Tibial nerve (tissue), 4 donors: ENCODE data around the gene LEMD2. TPM values are rescaled to one million over a fixed set of nuclear protein-coding genes. Genes with fewer than 3 reads are reported as not detected.

Source experiments
- DNase-seq, 2 donors: peaks; one replicate each; pipeline ENCODE4 v3.0.0-alpha.2; 2019; ENCODE audit warnings: low spot score in 2 of 2
- H3K27ac ChIP-seq, 4 donors: fragments of 200-600 bp; sonication (generic) in 3 of 4; one replicate each; pipeline ENCODE4 v1.5.1; 2017 to 2019; ENCODE audit warnings: mild to moderate bottlenecking in 1 of 4
- H3K27me3 ChIP-seq, 2 donors: fragments of 200-600 bp; sonication (generic) in 1 of 2; one replicate each; pipeline versions ENCODE4 v1.5.1 to v1.6.0; 2017 to 2019
- H3K36me3 ChIP-seq, 3 donors: fragments of 200-600 bp; sonication (generic); one replicate each; pipeline ENCODE4 v1.5.1; 2018 to 2019
- H3K4me1 ChIP-seq, 4 donors: fragments of 200-600 bp; sonication (generic) in 3 of 4; one replicate each; pipeline ENCODE4 v1.5.1; 2017 to 2019
- H3K4me3 ChIP-seq, 4 donors: fragments of 200-600 bp; sonication (generic) in 3 of 4; one replicate each; pipeline ENCODE4 v1.5.1; 2017 to 2019; ENCODE audit warnings: mild to moderate bottlenecking in 1 of 4, moderate library complexity in 1 of 4
- H3K9me3 ChIP-seq, 4 donors: fragments of 200-600 bp; sonication (generic) in 3 of 4; one replicate each; pipeline ENCODE4 v1.5.1; 2017 to 2019
- EP300 ChIP-seq, 2 donors: sonication (generic); formaldehyde crosslinking; IDR thresholded peaks; one replicate each; pipeline ENCODE4 v1.6.1; 2017; ENCODE audit warnings: antibody characterized with exemption in 2 of 2, mild to moderate bottlenecking in 1 of 2
- POLR2A ChIP-seq, 2 donors: fragments of 450-650 bp; IDR thresholded peaks; one replicate each; pipeline ENCODE4 v1.6.1; 2017; ENCODE audit warnings: antibody characterized with exemption in 2 of 2, mild to moderate bottlenecking in 2 of 2, moderate library complexity in 2 of 2
- WGBS, 2 donors: methylation state at CpG; one replicate each; pipeline ENCODE4 v1.1.5; 2018; 5-methylcytosine and 5-hydroxymethylcytosine counted together
- total RNA-seq, 4 donors: library from RNA; depleted of rRNA; stranded (reverse); fragments of >200 nt; gene quantifications; one replicate each; pipeline ENCODE4 v1.1.0, GENCODE V29; 2016
- TF ChIP-seq, protein P1 (sequence below), 5 experiments: fragments of 200-600 bp in 3 of 5; fragments of 450-650 bp in 2 of 5; sonication (generic) in 3 of 5; IDR thresholded peaks; one replicate each; pipeline ENCODE4 v1.5.1; 2016 to 2019; ENCODE audit warnings: antibody characterized with exemption in 5 of 5, mild to moderate bottlenecking in 3 of 5, moderate library complexity in 2 of 5

LEMD2 gene
- total RNA-seq, 4 donors from 2014 or later: 55.7 to 97.8 (median 70.1) TPM

DNA sequence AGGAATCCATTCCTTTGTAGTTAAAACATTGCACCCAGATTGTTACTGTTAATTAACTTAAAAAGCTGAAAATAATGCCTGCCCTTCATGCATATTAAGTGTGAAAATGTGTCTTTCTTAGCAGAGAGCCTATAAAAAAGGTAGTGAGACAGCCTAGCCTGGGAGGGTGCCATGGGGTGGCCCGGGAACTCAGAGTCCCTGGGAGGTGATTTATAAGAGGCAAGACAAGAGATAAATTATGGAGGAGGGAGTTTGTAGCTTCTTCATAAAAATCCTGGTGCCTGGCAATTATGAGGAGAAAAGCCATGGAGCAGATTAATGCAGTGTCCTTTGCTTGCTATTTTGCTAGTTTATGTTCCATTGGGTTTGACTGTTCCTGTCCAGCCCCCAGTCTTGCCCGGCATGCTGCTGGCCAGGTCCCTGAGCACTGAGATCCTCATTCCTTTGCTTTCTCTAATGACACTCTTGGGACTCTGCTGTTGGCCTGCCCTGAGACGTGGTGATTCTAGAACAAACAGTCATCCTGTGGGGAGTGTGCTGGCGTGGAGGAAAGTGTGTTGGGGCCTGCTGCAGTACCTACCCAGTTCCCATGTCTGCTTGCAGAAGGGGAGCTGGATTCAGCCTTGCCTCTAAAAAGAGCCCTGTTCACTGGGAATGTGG is 10.7 kb upstream of the LEMD2 start:
- Histone ChIP-seq H3K27me3 (peaks cover 0 to 68% of the 10 kb centered on the region in 2 donors), H3K27ac (no peak overlapping the region), H3K9me3 (no peaks in the 10 kb centered on the region), H3K4me1 (no peaks in the 10 kb centered on the region), H3K36me3 (no peaks in the 10 kb centered on the region), H3K4me3 (no peak overlapping the region)
- TF ChIP-seq, protein P1, sequence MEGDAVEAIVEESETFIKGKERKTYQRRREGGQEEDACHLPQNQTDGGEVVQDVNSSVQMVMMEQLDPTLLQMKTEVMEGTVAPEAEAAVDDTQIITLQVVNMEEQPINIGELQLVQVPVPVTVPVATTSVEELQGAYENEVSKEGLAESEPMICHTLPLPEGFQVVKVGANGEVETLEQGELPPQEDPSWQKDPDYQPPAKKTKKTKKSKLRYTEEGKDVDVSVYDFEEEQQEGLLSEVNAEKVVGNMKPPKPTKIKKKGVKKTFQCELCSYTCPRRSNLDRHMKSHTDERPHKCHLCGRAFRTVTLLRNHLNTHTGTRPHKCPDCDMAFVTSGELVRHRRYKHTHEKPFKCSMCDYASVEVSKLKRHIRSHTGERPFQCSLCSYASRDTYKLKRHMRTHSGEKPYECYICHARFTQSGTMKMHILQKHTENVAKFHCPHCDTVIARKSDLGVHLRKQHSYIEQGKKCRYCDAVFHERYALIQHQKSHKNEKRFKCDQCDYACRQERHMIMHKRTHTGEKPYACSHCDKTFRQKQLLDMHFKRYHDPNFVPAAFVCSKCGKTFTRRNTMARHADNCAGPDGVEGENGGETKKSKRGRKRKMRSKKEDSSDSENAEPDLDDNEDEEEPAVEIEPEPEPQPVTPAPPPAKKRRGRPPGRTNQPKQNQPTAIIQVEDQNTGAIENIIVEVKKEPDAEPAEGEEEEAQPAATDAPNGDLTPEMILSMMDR (IDR thresholded peaks at IDR 0.05): no peak
- TF ChIP-seq POLR2A (IDR thresholded peaks at IDR 0.05) (no peak), EP300 (IDR thresholded peaks at IDR 0.05) (no peak)
- DNase-seq: no peak
- 29 to 34% methylated on average over 4 of the region's 4 CpGs for WGBS, 2 donors

DNA sequence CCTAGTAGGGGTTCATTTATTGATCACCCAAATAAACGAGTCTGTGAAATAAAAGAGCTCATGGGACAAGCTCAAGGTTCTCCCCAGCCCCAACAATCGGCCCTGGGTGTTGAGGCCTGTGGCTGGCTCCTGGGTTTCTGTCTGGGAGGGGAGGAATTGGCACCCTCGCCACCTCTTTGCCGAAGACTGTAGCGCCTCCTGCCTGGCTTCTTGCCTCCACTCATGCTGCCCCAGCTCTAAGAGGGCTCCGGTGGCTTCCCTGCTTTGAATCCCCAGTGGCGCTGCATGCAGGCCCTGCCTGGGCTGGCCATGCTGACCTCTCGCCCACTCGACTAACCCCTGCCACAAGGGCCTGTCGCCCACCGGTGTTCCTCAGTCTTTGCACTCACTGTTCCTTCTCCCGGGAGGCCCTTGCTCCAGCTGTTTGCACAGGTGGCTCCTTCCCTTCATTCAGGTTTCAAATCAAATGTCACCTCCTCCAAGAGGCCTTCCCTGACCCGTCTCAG is 9.5 kb upstream of the LEMD2 start:
- Histone ChIP-seq H3K9me3 (no peaks in the 10 kb centered on the region), H3K4me1 (no peaks in the 10 kb centered on the region), H3K36me3 (no peaks in the 10 kb centered on the region), H3K27ac (no peak overlapping the region), H3K27me3 (peaks cover 0 to 70% of the 10 kb centered on the region in 2 donors), H3K4me3 (no peak overlapping the region)
- 66 to 69% methylated on average over 13 of the region's 13 CpGs for WGBS, 2 donors
- no peak for DNase-seq
- TF ChIP-seq EP300 (IDR thresholded peaks at IDR 0.05) (no peak), POLR2A (IDR thresholded peaks at IDR 0.05) (no peak)
- TF ChIP-seq, protein P1 (IDR thresholded peaks at IDR 0.05): no peak

DNA sequence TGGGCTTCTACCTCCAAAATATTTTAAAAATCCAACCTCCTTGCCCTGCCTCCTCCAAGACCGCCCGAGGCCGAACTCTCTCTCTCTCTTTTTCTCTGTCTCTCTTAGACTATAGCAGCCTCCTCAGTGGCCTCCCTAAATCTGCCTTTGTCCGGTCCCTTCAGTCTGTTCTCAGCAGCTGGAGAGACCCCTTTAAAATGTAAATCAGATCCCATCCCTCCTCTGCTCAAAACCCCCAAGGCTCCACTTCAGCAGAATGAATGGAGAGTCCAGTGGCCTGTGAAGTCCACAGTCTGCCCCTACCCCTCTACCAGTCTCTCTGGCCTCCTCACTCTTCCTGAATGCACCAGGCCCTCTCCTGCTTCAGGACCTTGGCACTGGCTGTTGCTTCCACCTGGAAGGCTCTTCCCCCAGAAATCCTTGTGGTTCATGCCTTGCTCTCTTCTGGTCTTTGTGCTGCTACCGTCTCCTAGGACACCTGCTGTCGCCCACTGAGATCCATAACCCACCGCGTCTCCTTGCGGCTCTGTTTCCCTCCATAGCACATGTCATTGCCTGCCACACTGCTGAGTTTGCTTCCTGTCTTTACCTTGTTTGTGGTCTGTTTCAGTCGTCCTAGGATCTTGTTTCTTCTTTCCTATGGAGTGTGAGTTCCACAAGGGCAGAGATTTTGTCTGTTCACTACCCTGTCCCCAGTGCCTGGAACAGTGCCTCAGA is 8.9 kb upstream of the LEMD2 start:
- Histone ChIP-seq H3K4me3 (no peak overlapping the region), H3K27ac (no peak overlapping the region), H3K27me3 (peaks cover 0 to 74% of the 10 kb centered on the region in 2 donors), H3K4me1 (no peaks in the 10 kb centered on the region), H3K36me3 (no peaks in the 10 kb centered on the region), H3K9me3 (no peaks in the 10 kb centered on the region)
- TF ChIP-seq POLR2A (IDR thresholded peaks at IDR 0.05) (no peak), EP300 (IDR thresholded peaks at IDR 0.05) (no peak)
- TF ChIP-seq, protein P1 (IDR thresholded peaks at IDR 0.05): no peak
- no peak for DNase-seq
- WGBS, 2 donors: 66 to 69% methylated on average over 10 of the region's 10 CpGs

DNA sequence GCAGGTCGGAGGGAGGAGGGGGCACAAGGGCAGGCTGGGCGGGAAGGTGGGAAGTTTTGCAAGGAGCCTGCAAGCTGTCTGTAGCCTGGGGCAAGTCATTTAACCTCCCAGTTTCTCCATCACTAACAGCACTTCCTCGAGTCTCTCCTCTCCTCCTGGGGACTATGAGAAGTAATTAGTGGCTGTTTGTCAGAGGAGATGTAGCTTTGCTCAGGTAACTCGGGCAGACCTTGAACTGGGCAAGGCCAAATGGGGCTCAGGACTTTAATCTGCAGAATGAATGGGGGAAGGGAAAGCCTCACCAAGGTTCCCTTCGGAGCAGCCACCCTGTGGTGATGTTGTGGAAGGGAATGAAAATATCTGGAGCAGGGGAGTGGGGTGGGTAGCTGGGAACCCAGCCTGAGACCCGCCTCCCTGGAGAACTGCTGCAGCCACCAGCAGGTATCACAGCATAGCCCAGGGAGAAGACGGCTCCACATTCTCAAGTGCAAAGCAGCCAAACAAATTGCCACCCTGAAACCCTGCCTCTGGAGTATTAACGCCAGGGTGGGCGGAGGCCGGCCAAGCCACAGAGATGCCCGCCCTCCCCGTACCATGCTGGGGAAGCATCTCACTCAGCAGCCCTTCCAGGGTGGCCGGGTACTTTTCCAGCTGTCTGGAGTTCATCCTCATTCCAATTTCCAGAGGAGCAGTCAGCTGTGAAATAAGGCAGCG is 6.1 kb upstream of the LEMD2 start:
- Histone ChIP-seq H3K36me3 (no peaks in the 10 kb centered on the region), H3K4me1 (no peaks in the 10 kb centered on the region), H3K27me3 (peaks cover 0 to 70% of the 10 kb centered on the region in 2 donors), H3K27ac (no peak overlapping the region), H3K4me3 (no peak overlapping the region), H3K9me3 (no peaks in the 10 kb centered on the region)
- DNase-seq: no peak
- no peak for TF ChIP-seq EP300 (IDR thresholded peaks at IDR 0.05)
- TF ChIP-seq, protein P1 (IDR thresholded peaks at IDR 0.05): no peak
- no peak for TF ChIP-seq POLR2A (IDR thresholded peaks at IDR 0.05)
- 44 to 45% methylated on average over 11 to 13 of the region's 14 CpGs for WGBS, 2 donors
